ENCODE results near the gene GLRX5.

Gene GLRX5

DNA sequence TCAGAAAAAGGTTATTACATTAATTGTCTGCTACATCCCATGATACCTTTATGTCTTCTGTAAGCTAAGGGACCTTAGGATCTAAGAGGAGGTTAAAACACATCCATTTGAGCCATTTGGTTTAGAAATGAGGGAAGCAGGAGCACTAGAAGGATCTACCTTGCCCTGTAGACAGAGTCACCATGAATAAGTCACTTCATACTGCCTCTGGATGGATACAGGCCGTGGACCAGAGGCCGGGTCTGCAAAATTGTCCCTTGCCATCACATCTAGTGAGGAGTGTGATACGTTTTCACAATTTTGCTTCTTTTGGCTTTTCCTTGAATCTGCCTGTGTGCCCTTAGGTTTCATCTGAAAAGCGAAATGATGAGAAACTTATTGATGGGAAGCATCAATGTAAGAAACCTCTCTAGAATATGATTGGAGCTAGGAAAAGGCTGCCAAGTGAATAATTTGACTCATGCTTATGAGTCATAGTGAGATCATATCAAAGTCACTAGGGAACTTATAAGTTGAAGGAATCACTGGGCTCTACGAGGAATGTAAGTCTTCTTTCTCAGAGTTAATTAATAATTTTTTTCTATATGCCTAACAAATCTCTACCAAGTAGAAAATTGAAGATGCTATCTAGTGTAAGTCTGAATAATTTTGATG, 10.8 kb downstream of the GLRX5 start:
- peaks cover 3% of the 10 kb centered on the region for H3K4me1 ChIP-seq (ENCODE audit: insufficient read depth, insufficient read length)
- DNase-seq (ENCODE audit: low read depth, low spot score), result no peak
- 0 out of 2 replicates have a peak, but pooled peaks cover 6% of the 10 kb centered on the region for H3K9me3 ChIP-seq (ENCODE audit: insufficient read depth, low read length)
- TF ChIP-seq ZNF274 (IDR thresholded peaks at IDR 0.05; ENCODE audit: low read depth, low read length) (no peak), SUZ12 (IDR thresholded peaks at IDR 0.05; ENCODE audit: extremely low read depth, insufficient read depth, insufficient read length) (no peak), YY1 (IDR thresholded peaks at IDR 0.05; ENCODE audit: insufficient read depth, insufficient read length) (no peak)
- no peaks in the 10 kb centered on the region for H3K27me3 ChIP-seq (ENCODE audit: insufficient read depth, insufficient read length)
- H3K9ac ChIP-seq (ENCODE audit: insufficient read length, low read depth), result no peak overlapping the region
- no peak overlapping the region for H3K4me3 ChIP-seq (ENCODE audit: insufficient read length, low read depth)
- peaks cover 14% of the 10 kb centered on the region for H3K36me3 ChIP-seq (ENCODE audit: insufficient read depth, insufficient read length, low read length)

GRCh38 chr14:95547272-95547625, 12.4 kb downstream of the GLRX5 start:
- TF ChIP-seq SUZ12 (IDR thresholded peaks at IDR 0.05; ENCODE audit: extremely low read depth, insufficient read depth, insufficient read length), result no peak
- TF ChIP-seq YY1 (IDR thresholded peaks at IDR 0.05; ENCODE audit: insufficient read depth, insufficient read length), result no peak
- no peak for TF ChIP-seq ZNF274 (IDR thresholded peaks at IDR 0.05; ENCODE audit: low read depth, low read length)
- H3K9ac ChIP-seq (ENCODE audit: insufficient read length, low read depth), result no peak overlapping the region
- no peaks in the 10 kb centered on the region for H3K27me3 ChIP-seq (ENCODE audit: insufficient read depth, insufficient read length)
- no peak for DNase-seq (ENCODE audit: low read depth, low spot score)
- H3K9me3 ChIP-seq (ENCODE audit: insufficient read depth, low read length), result 0 out of 2 replicates have a peak, but pooled peaks cover 6% of the 10 kb centered on the region
- H3K4me3 ChIP-seq (ENCODE audit: insufficient read length, low read depth), result no peak overlapping the region
- H3K36me3 ChIP-seq (ENCODE audit: insufficient read depth, insufficient read length, low read length), result peaks cover 14% of the 10 kb centered on the region
- H3K4me1 ChIP-seq (ENCODE audit: insufficient read depth, insufficient read length), result peaks cover 3% of the 10 kb centered on the region

DNA sequence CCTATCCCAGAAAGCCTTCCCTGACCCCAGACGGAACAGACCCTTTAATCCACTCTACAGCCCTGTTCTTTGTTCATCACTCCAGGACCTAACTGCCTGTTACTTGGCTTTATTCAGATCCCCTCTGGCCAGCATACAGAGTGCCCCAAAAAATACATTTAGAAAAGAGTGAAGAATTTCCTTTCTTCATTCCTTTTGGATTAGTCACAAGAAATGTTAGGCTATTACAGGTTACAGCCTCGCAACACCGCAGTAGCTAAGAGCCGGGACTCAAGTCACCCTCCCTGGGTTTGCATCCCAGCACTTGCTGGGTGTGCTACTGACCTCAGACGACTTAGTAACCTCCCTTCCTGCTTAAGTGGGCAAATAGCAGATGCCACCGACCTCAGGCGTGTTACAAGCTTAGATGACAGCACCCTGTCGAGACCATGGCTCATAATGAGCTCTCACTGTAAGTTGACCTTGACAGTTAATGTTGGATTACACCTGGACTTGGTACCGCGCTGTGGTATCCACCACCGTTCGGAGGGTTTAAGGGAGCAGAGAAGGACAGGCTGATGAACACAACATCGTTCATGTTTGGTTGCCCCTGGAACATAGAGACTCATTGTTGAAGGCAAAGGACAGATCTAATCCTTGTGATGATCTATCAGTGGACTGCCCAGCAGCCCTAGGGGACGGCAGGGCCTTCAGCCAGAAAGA, 12.9 kb downstream of the GLRX5 start:
- peaks cover 3% of the 10 kb centered on the region for H3K4me1 ChIP-seq (ENCODE audit: insufficient read depth, insufficient read length)
- no peak overlapping the region for H3K9ac ChIP-seq (ENCODE audit: insufficient read length, low read depth)
- no peak overlapping the region for H3K4me3 ChIP-seq (ENCODE audit: insufficient read length, low read depth)
- no peaks in the 10 kb centered on the region for H3K27me3 ChIP-seq (ENCODE audit: insufficient read depth, insufficient read length)
- TF ChIP-seq ZNF274 (IDR thresholded peaks at IDR 0.05; ENCODE audit: low read depth, low read length) (no peak), YY1 (IDR thresholded peaks at IDR 0.05; ENCODE audit: insufficient read depth, insufficient read length) (no peak), SUZ12 (IDR thresholded peaks at IDR 0.05; ENCODE audit: extremely low read depth, insufficient read depth, insufficient read length) (no peak)
- 0 out of 2 replicates have a peak, but pooled peaks cover 6% of the 10 kb centered on the region for H3K9me3 ChIP-seq (ENCODE audit: insufficient read depth, low read length)
- DNase-seq (ENCODE audit: low read depth, low spot score), result peak; percentile 71
- peaks cover 14% of the 10 kb centered on the region for H3K36me3 ChIP-seq (ENCODE audit: insufficient read depth, insufficient read length, low read length)

DNA sequence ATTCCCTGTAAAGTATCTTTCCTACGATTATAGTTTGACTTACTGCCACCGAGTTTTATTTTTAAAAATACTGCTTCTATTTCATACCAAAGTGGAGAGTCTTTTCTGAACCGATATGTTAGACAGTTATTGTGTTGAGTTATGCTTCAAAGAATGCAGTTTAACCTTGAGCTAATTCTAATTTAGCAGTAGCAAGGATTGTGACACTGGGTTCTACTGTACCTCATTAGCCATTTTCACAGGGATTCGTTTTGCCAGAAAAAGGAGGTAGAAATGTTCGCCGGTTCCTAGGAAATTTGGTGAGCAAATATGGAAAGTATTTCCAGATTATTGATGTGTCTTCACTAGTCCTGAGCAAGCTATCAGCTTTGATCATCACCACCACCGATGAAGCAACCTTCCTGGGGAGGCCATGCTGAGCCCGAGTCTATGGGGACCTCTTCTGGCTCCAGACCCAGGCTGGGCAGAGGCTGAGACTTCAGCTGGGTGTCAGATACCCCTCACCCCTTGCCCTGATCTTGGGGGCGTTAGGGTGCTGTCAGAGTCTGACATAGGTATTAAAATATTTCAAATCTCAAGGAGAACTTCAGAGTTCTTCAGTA, 13.6 kb downstream of the GLRX5 start:
- H3K4me3 ChIP-seq (ENCODE audit: insufficient read length, low read depth), result no peak overlapping the region
- DNase-seq (ENCODE audit: low read depth, low spot score), result no peak
- H3K9me3 ChIP-seq (ENCODE audit: insufficient read depth, low read length), result 0 out of 2 replicates have a peak, but pooled peaks cover 6% of the 10 kb centered on the region
- H3K36me3 ChIP-seq (ENCODE audit: insufficient read depth, insufficient read length, low read length), result peaks cover 14% of the 10 kb centered on the region
- peaks cover 3% of the 10 kb centered on the region for H3K4me1 ChIP-seq (ENCODE audit: insufficient read depth, insufficient read length)
- TF ChIP-seq SUZ12 (IDR thresholded peaks at IDR 0.05; ENCODE audit: extremely low read depth, insufficient read depth, insufficient read length), result no peak
- TF ChIP-seq ZNF274 (IDR thresholded peaks at IDR 0.05; ENCODE audit: low read depth, low read length), result no peak
- TF ChIP-seq YY1 (IDR thresholded peaks at IDR 0.05; ENCODE audit: insufficient read depth, insufficient read length), result no peak
- H3K27me3 ChIP-seq (ENCODE audit: insufficient read depth, insufficient read length), result no peaks in the 10 kb centered on the region
- H3K9ac ChIP-seq (ENCODE audit: insufficient read length, low read depth), result no peak overlapping the region

DNA sequence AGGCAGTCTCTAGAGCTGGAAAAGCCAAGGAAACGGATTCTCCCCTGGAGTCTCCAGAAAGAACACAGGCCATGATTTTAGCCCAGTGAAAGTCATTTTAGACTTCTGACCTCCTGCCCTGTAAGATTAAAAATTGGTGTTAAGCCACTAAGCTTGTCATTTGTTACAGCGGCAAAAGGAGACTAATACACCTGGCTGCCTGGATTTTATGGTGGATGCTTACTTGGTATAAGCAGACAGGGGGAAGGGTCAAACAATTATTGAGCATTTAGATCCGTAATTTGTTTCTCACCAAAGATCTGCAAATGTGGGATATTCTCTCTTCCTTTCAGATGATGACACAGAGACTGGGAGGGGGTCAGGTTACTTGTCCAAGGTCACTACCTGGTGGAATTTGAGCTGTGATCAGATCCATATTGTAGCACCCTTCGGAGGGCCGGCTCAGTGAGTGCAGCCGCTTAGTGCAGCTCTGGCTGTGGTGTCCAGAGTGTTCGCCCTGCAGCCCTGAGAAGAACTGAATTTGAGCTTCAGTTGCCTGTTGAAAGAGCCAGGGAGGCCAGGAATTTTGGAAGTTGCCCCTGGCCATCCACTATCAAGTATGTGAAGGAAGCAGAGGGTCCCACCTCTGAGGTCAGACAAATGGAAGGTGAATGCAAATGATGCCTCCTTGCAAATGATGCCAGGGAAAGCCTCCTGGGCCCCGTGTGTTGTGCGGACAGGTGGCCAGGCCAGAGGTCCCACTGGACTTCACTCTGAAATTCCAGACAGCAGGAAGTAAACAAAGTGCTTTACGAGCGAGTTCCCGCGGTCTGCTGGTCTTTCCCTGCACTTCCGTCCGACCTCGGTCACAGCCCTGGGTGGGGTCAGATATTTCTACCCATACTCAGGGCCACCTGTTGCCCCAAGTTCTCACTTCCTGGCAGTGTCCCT, 15.1 kb downstream of the GLRX5 start:
- no peak overlapping the region for H3K4me3 ChIP-seq (ENCODE audit: insufficient read length, low read depth)
- no peak for DNase-seq (ENCODE audit: low read depth, low spot score)

DNA sequence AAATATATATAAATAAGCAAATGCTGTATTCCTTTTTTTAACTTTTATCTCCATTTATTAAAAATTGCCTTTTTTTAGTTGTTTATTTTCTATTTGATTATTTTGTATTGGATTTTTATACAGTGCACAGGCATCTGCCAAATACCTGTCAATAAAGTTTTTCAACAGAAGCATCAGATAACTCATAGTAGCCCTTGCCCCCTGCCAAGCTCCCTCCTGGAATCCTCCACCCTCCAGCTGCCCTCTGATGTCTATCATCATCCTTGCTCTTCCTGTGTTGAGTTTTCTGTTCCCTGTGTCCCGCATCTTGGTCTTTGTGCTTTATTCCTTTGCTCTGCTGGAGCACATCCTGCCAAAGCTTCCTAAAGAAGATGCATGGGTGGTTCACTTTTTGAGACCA, 16.6 kb downstream of the GLRX5 start:
- no peak overlapping the region for H3K9ac ChIP-seq (ENCODE audit: insufficient read length, low read depth)
- DNase-seq (ENCODE audit: low read depth, low spot score), result no peak
- 0 out of 2 replicates have a peak, but pooled peaks cover 6% of the 10 kb centered on the region for H3K9me3 ChIP-seq (ENCODE audit: insufficient read depth, low read length)
- TF ChIP-seq YY1 (IDR thresholded peaks at IDR 0.05; ENCODE audit: insufficient read depth, insufficient read length) (no peak), SUZ12 (IDR thresholded peaks at IDR 0.05; ENCODE audit: extremely low read depth, insufficient read depth, insufficient read length) (no peak), ZNF274 (IDR thresholded peaks at IDR 0.05; ENCODE audit: low read depth, low read length) (no peak)
- peaks cover 3% of the 10 kb centered on the region for H3K4me1 ChIP-seq (ENCODE audit: insufficient read depth, insufficient read length)
- no peaks in the 10 kb centered on the region for H3K27me3 ChIP-seq (ENCODE audit: insufficient read depth, insufficient read length)
- H3K36me3 ChIP-seq (ENCODE audit: insufficient read depth, insufficient read length, low read length), result no peaks in the 10 kb centered on the region
- no peak overlapping the region for H3K4me3 ChIP-seq (ENCODE audit: insufficient read length, low read depth)

More for the DNA sequence above, 15.1 kb downstream of the GLRX5 start:
- Histone ChIP-seq H3K27me3 (ENCODE audit: insufficient read depth, insufficient read length) (no peaks in the 10 kb centered on the region), H3K9me3 (ENCODE audit: insufficient read depth, low read length) (0 out of 2 replicates have a peak, but pooled peaks cover 6% of the 10 kb centered on the region), H3K9ac (ENCODE audit: insufficient read length, low read depth) (no peak overlapping the region), H3K36me3 (ENCODE audit: insufficient read depth, insufficient read length, low read length) (peaks cover 4% of the 10 kb centered on the region), H3K4me1 (ENCODE audit: insufficient read depth, insufficient read length) (peaks cover 3% of the 10 kb centered on the region)
- TF ChIP-seq SUZ12 (IDR thresholded peaks at IDR 0.05; ENCODE audit: extremely low read depth, insufficient read depth, insufficient read length), result no peak
- no peak for TF ChIP-seq ZNF274 (IDR thresholded peaks at IDR 0.05; ENCODE audit: low read depth, low read length)
- TF ChIP-seq YY1 (IDR thresholded peaks at IDR 0.05; ENCODE audit: insufficient read depth, insufficient read length), result no peak
